Coronary artery (tissue), 2 donors: ENCODE data around the gene CPT1B.
A peak's percentile ranks its signal among the peaks of the same experiment; 100 is the strongest.

Source experiments
- DNase-seq: peaks from one replicate; pipeline ENCODE4 v3.0.0-alpha.2; 2017; ENCODE audit warnings: low spot score
- H3K27ac ChIP-seq, 2 donors: fragments of 200-600 bp; sonication (generic); one replicate each; pipeline ENCODE4 v1.5.1; 2016 to 2019
- H3K4me3 ChIP-seq: fragments of 200-600 bp; sonication (generic); 2 replicates; pipeline ENCODE4 v1.5.1; 2016; ENCODE audit warnings: mild to moderate bottlenecking, moderate library complexity
- TF ChIP-seq, protein P1 (sequence below): fragments of 200-600 bp; sonication (generic); IDR thresholded peaks from one replicate; pipeline ENCODE4 v1.5.1; 2019; ENCODE audit warnings: antibody characterized with exemption

Gene CPT1B

DNA sequence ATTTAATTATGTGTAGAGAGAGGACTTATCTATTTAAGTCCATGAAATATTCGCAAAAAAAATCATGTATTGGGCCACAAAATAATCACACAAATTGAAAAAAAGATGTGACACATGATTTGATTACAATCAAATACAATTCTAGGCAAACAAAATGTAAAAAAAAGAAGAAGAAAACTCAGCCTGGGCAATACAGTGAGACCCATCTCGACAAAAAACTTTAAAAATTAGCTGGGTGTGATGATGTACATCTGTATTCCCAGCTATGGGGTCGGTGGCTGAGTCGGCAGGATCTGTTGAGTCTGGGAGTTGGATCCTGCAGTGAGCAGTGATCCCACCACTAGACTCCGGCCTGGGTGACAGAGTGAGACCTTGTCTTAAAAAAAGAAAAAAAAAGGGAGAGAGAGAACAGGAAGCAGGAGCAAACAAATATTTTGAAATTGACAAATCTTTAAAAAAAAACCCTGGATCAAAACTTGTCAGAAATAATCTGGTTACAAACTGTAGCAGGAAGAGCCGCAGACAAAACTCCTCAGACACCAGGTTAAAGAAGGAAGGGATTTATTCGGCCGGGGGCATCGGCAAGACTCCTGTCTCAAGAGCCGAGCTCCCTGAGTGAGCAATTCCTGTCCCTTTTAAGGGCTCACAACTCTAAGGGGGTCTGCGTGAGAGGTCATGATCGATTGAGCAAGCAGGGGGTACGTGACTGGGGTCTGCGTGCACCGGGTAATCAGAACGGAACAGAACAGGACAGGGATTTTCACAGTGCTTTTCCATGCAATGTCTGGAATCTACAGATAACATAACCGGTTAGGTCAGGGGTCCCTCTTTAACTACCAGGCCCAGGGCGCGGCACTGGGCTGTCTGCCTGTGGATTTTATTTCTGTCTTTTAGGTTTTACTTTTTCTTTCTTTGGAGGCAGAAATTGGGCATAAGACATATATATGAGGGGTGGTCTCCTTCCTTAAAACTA is 45.1 kb downstream of the CPT1B start:
- Histone ChIP-seq H3K4me3 (peak overlapping the region; percentile 83), H3K27ac (peak overlapping the region in 1 of 2 donors; percentile 98)
- TF ChIP-seq, protein P1, sequence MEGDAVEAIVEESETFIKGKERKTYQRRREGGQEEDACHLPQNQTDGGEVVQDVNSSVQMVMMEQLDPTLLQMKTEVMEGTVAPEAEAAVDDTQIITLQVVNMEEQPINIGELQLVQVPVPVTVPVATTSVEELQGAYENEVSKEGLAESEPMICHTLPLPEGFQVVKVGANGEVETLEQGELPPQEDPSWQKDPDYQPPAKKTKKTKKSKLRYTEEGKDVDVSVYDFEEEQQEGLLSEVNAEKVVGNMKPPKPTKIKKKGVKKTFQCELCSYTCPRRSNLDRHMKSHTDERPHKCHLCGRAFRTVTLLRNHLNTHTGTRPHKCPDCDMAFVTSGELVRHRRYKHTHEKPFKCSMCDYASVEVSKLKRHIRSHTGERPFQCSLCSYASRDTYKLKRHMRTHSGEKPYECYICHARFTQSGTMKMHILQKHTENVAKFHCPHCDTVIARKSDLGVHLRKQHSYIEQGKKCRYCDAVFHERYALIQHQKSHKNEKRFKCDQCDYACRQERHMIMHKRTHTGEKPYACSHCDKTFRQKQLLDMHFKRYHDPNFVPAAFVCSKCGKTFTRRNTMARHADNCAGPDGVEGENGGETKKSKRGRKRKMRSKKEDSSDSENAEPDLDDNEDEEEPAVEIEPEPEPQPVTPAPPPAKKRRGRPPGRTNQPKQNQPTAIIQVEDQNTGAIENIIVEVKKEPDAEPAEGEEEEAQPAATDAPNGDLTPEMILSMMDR, result no peak
- no peak for DNase-seq

DNA sequence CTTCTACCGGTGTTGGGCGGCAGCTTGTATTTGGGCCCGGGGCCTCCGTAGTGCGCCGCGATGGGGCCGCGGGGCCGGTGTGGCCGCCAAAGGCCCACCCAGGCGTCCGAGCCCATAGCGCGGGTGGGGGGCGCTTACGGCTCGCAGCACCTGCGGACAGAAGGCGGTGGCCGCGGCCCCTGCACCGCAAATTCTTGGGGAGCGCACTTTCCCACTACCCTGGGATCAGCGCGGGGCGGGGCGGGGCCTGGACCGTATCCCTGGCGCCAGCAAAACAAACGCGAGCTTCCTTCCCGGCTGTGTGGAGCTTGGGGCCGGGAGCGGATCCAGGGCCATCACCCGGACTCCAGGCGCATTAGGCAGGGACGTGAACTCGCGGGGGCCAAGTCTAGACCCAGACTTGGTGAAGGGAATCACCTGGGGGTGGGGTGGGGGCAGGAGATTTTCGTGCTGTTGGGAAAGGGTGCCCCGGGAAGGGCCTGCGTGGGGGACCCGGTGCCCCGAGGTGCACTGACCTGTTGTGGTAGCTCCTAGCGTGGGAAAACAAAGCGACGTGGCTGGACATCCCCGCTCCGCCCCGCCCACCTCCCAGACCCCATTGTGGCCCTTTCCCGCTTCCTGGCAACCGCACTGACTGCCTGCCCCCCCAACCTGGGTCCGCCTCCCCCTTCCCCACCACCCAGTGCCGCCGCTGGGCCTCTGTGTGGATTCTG is 46.1 kb downstream of the CPT1B start:
- peak overlapping the region; percentile 83 for H3K4me3 ChIP-seq
- DNase-seq, result peak; percentile 86
- peak overlapping the region; percentile 66 to 98 for H3K27ac ChIP-seq
- TF ChIP-seq, protein P1, result no peak

- peak; percentile 83 for DNase-seq
- TF ChIP-seq, protein P1, result no peak
- Histone ChIP-seq H3K27ac (peak overlapping the region; percentile 66 to 98), H3K4me3 (peak overlapping the region; percentile 83)
Measured at GRCh38 chr22:50531546-50531961, 46.7 kb downstream of the CPT1B start.

DNA sequence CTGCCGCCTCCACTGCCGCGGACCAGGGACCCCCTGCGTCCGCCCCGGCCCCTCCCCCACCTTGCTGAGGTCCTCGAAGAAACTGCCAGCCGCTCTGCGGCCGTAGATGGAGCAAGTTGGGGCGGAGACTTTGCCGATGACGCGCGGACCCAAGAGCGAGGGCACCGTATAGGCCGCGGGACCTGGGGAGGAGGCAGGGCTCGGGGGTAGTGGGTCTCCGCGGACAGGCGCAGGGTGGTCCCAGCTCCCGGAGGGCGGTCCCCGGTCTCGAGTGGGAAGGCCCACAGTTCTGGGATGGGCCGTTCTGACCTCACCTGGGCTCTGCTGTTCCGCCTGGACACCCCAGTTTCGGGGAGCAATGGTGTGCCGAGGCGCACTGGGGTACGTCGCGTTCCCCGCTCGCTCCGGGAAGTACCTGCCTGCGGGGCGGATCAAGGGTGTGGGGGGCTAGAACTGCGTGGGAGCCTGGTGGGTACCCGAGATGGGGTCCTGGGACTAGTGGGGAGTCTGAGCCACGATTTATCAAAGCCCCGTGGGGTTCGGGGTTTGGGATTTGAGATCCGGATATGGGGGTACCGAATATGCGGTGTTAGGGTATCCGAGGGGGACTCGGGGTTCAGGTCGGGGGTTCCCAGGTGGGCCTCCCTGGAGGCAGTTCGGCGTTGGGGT is 47.2 kb downstream of the CPT1B start:
- DNase-seq, result no peak
- TF ChIP-seq, protein P1, result no peak

DNA sequence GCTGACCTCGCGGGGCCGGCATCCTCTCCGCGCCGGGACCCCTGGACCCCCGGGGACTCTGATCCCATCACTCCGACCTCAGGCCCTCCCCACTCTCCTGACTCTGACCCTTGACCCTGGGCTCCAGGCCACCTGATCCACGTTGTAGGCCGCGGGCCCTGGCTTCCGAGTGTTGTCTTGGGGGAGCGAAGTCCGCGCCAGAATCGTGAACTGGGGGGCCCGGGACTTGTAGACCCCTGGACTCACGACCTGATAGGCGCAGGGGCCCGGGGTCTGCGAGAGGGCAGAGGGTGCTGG is 47.7 kb downstream of the CPT1B start:
- TF ChIP-seq, protein P1, result no peak
- peak overlapping the region; percentile 66 to 98 for H3K27ac ChIP-seq
- peak overlapping the region; percentile 83 for H3K4me3 ChIP-seq
- peak; percentile 90 for DNase-seq

More for the DNA sequence above, 47.2 kb downstream of the CPT1B start:
- H3K4me3 ChIP-seq, result peak overlapping the region; percentile 83
- peak overlapping the region; percentile 66 to 98 for H3K27ac ChIP-seq

GRCh38 chr22:50529897-50530579 is 48.2 kb downstream of the CPT1B start, which contains the start of gene TYMP:
Gene TYMP, minus strand, starts transcription at chr22:50530012. Its CDS starts 303 bp downstream, at chr22:50529709.
- TF ChIP-seq, protein P1, result no peak
- peak within 1 kb of the TSS; percentile 66 to 98 for H3K27ac ChIP-seq
- peak within 1 kb of the TSS; percentile 83 for H3K4me3 ChIP-seq
- peak; percentile 87 for DNase-seq
